Peyer's patch (tissue), 4 donors: ENCODE results near the gene WDR19. TPM values are rescaled to one million over a fixed set of nuclear protein-coding genes. Genes with fewer than 3 reads are reported as not detected.

Source experiments
- DNase-seq, 3 donors: peaks; one replicate each; pipeline ENCODE4 v3.0.0-alpha.2; 2017 to 2019
- H3K27ac ChIP-seq, 4 donors: fragments of 200-600 bp; sonication (generic); one replicate each; pipeline ENCODE4 v1.5.1; 2016 to 2019
- H3K27me3 ChIP-seq, 2 donors: fragments of 200-600 bp; sonication (generic); one replicate each; pipeline ENCODE4 v1.5.1; 2019
- H3K36me3 ChIP-seq, 3 donors: fragments of 200-600 bp; sonication (generic); one replicate each; pipeline ENCODE4 v1.5.1; 2016 to 2019
- H3K4me1 ChIP-seq, 4 donors: fragments of 200-600 bp; sonication (generic); one replicate each; pipeline ENCODE4 v1.5.1; 2016 to 2019
- H3K4me3 ChIP-seq, 4 donors: fragments of 200-600 bp; sonication (generic); 1 replicate in 3 of 4; 2 replicates in 1 of 4; pipeline ENCODE4 v1.5.1; 2016 to 2019; ENCODE audit warnings: mild to moderate bottlenecking in 1 of 4
- H3K9me3 ChIP-seq, 4 donors: fragments of 200-600 bp; sonication (generic); one replicate each; pipeline ENCODE4 v1.5.1; 2016 to 2019; ENCODE audit warnings: mild to moderate bottlenecking in 1 of 4
- CTCF ChIP-seq, 6 experiments: fragments of 450-650 bp in 4 of 6; fragments of 200-600 bp in 2 of 6; sonication (generic) in 1 of 6; IDR thresholded peaks; one replicate each; pipeline ENCODE4 v1.5.1; 2017 to 2019; ENCODE audit warnings: antibody characterized with exemption in 6 of 6, mild to moderate bottlenecking in 3 of 6, moderate library complexity in 1 of 6
- POLR2A ChIP-seq, 2 donors: fragments of 450-650 bp; IDR thresholded peaks; one replicate each; pipeline ENCODE4 v1.5.1; 2017; ENCODE audit warnings: antibody characterized with exemption in 2 of 2, mild to moderate bottlenecking in 2 of 2, moderate library complexity in 2 of 2
- total RNA-seq, 4 donors: library from RNA; depleted of rRNA; stranded (reverse); fragments of >200 nt; gene quantifications; one replicate each; pipeline ENCODE4 v1.1.0, GENCODE V29; 2016

The WDR19 gene
- total RNA-seq, 4 donors from 2014 or later, result 11.0 to 144 (median 23.2) TPM

GRCh38 chr4:39205476-39205875 lies 23.1 kb downstream of the WDR19 start:
- Histone ChIP-seq H3K27ac (no peak overlapping the region), H3K27me3 (no peaks in the 10 kb centered on the region), H3K4me1 (no peaks in the 10 kb centered on the region), H3K4me3 (no peak overlapping the region), H3K9me3 (no peaks in the 10 kb centered on the region), H3K36me3 (peaks cover 0 to 12% (median 0%) of the 10 kb centered on the region in 3 donors)
- no peak for DNase-seq
- no peak for TF ChIP-seq CTCF (IDR thresholded peaks at IDR 0.05)
- no peak for TF ChIP-seq POLR2A (IDR thresholded peaks at IDR 0.05)

GRCh38 chr4:39227906-39228305 lies 45.6 kb downstream of the WDR19 start:
- Histone ChIP-seq H3K27ac (no peak overlapping the region), H3K9me3 (no peaks in the 10 kb centered on the region), H3K36me3 (no peaks in the 10 kb centered on the region), H3K27me3 (no peaks in the 10 kb centered on the region), H3K4me3 (no peak overlapping the region), H3K4me1 (no peaks in the 10 kb centered on the region)
- TF ChIP-seq POLR2A (IDR thresholded peaks at IDR 0.05) (no peak), CTCF (IDR thresholded peaks at IDR 0.05) (no peak)
- no peak for DNase-seq

GRCh38 chr4:39228377-39228776 lies 46.0 kb downstream of the WDR19 start:
- H3K9me3 ChIP-seq, result no peaks in the 10 kb centered on the region
- no peak overlapping the region for H3K27ac ChIP-seq
- DNase-seq, result no peak
- no peaks in the 10 kb centered on the region for H3K27me3 ChIP-seq
- H3K36me3 ChIP-seq, result no peaks in the 10 kb centered on the region
- no peaks in the 10 kb centered on the region for H3K4me1 ChIP-seq
- TF ChIP-seq POLR2A (IDR thresholded peaks at IDR 0.05) (no peak), CTCF (IDR thresholded peaks at IDR 0.05) (no peak)
- no peak overlapping the region for H3K4me3 ChIP-seq

GRCh38 chr4:39230462-39230861 lies 48.1 kb downstream of the WDR19 start:
- H3K27ac ChIP-seq, result no peak overlapping the region
- H3K4me1 ChIP-seq, result no peaks in the 10 kb centered on the region
- no peaks in the 10 kb centered on the region for H3K27me3 ChIP-seq
- no peaks in the 10 kb centered on the region for H3K36me3 ChIP-seq
- TF ChIP-seq POLR2A (IDR thresholded peaks at IDR 0.05), result no peak
- no peak for TF ChIP-seq CTCF (IDR thresholded peaks at IDR 0.05)
- no peak overlapping the region for H3K4me3 ChIP-seq
- no peaks in the 10 kb centered on the region for H3K9me3 ChIP-seq
- DNase-seq, result no peak

- Histone ChIP-seq H3K27ac (no peak overlapping the region), H3K36me3 (no peaks in the 10 kb centered on the region), H3K4me1 (no peaks in the 10 kb centered on the region), H3K27me3 (no peaks in the 10 kb centered on the region), H3K4me3 (no peak overlapping the region), H3K9me3 (no peaks in the 10 kb centered on the region)
- no peak for TF ChIP-seq POLR2A (IDR thresholded peaks at IDR 0.05)
- no peak for TF ChIP-seq CTCF (IDR thresholded peaks at IDR 0.05)
- DNase-seq, result no peak
Observed at GRCh38 chr4:39231660-39232059, 49.3 kb downstream of the WDR19 start.

- H3K4me3 ChIP-seq, result no peak overlapping the region
- no peak overlapping the region for H3K27ac ChIP-seq
- TF ChIP-seq POLR2A (IDR thresholded peaks at IDR 0.05) (no peak), CTCF (IDR thresholded peaks at IDR 0.05) (no peak)
- DNase-seq, result no peak
- H3K9me3 ChIP-seq, result no peaks in the 10 kb centered on the region
- H3K27me3 ChIP-seq, result no peaks in the 10 kb centered on the region
- H3K4me1 ChIP-seq, result no peaks in the 10 kb centered on the region
- H3K36me3 ChIP-seq, result no peaks in the 10 kb centered on the region
Observed at GRCh38 chr4:39232100-39232499, 49.8 kb downstream of the WDR19 start.
